GM12878 (cell line): ENCODE results near the gene OR6K6. TPM values are rescaled to one million over a fixed set of nuclear protein-coding genes. Genes with fewer than 3 reads are reported as not detected.

Experiments
- ATAC-seq: fragments of 200-7000 bp; cut with Tn5 transposase; 3 replicates; pipeline ENCODE4 v1.9.1; 2020; ENCODE audit warnings: mild to moderate bottlenecking, moderate library complexity
- BruUV-seq: library from RNA; stranded (reverse); fragments of 400-500 nt; replicated peaks from 2 replicates; lab custom pipeline; 2021; lab: Mats Ljungman, UMichigan
- CTCF ChIA-PET: fragments of 300-600 bp; sonication (Branson Sonifier 250); formaldehyde crosslinking; extraction: SDS; loops from one replicate; lab custom pipeline; 2021; ENCODE audit warnings: inconsistent platforms; lab: Yijun Ruan, JAX
- POLR2A ChIA-PET: fragments of 350-600 bp; formaldehyde crosslinking; extraction: SDS; loops from one replicate; lab custom pipeline; 2021; ENCODE audit warnings: inconsistent platforms; lab: Charles Lee
- RAD21 ChIA-PET: fragments of 300-600 bp; sonication (Branson Sonifier 250); formaldehyde crosslinking; loops from one replicate; lab custom pipeline; 2023; ENCODE audit warnings: antibody characterized with exemption; ENCODE audit not compliant: unreplicated experiment; lab: Charles Lee
- SMC1A ChIA-PET: fragments of 300-600 bp; sonication (Branson Sonifier 250); formaldehyde crosslinking; loops from one replicate; lab custom pipeline; 2023; ENCODE audit not compliant: unreplicated experiment, uncharacterized antibody; lab: Charles Lee
- DNase-seq: peaks from one replicate; pipeline ENCODE4 v3.0.0-alpha.2; 2011; ENCODE audit warnings: low read depth, low spot score
- FAIRE-seq: peaks from 3 replicates; lab custom pipeline; 2011; peaks lifted over from hg19 to GRCh38; lab: Jason Lieb, UNC
- H2AFZ ChIP-seq: 2 replicates; pipeline ENCODE4 v1.6.0; 2011; ENCODE audit warnings: low read depth, low read length, control low read depth; ENCODE audit not compliant: control insufficient read depth
- H3K27ac ChIP-seq: 2 replicates; pipeline ENCODE4 v1.5.1; 2011; ENCODE audit warnings: control low read depth; ENCODE audit not compliant: control insufficient read depth, insufficient read depth
- H3K27me3 ChIP-seq, 2 experiments: replicated peaks in 1 of 2; 2 replicates each; pipeline versions ENCODE4 v1.6.0 to v1.6.1; 2011; ENCODE audit warnings: low read length in 1 of 2; ENCODE audit not compliant: control insufficient read depth in 2 of 2, insufficient read depth in 2 of 2
- H3K36me3 ChIP-seq, 2 experiments: 2 replicates each; pipeline ENCODE4 v1.5.1; 2011; ENCODE audit warnings: low read length in 1 of 2; ENCODE audit not compliant: control insufficient read depth in 2 of 2, insufficient read depth in 2 of 2
- H3K4me1 ChIP-seq: 2 replicates; pipeline ENCODE4 v1.6.1; 2011; ENCODE audit warnings: mild to moderate bottlenecking, low read length, moderate library complexity, mixed read lengths; ENCODE audit not compliant: control insufficient read depth, insufficient read depth
- H3K4me2 ChIP-seq: 2 replicates; pipeline ENCODE4 v1.6.0; 2011; ENCODE audit warnings: control low read depth; ENCODE audit not compliant: control insufficient read depth, insufficient read depth
- H3K4me3 ChIP-seq: fragments of 200-600 bp; sonication (generic); 2 replicates; pipeline ENCODE4 v1.5.1; 2016
- H3K79me2 ChIP-seq: 2 replicates; pipeline ENCODE4 v1.6.0; 2011; ENCODE audit warnings: low read length; ENCODE audit not compliant: control insufficient read depth, insufficient read depth
- H3K9ac ChIP-seq: 2 replicates; pipeline ENCODE4 v1.8.0; 2011; ENCODE audit warnings: low read length, control low read depth, mixed read lengths; ENCODE audit not compliant: control insufficient read depth, insufficient read depth
- H3K9me3 ChIP-seq: replicated peaks from 3 replicates; pipeline ENCODE4 v1.5.1; 2011; ENCODE audit warnings: mild to moderate bottlenecking, low read length; ENCODE audit not compliant: control insufficient read depth, insufficient read depth
- H4K20me1 ChIP-seq: 2 replicates; pipeline ENCODE4 v1.6.0; 2011; ENCODE audit not compliant: control insufficient read depth, insufficient read depth
- CREM ChIP-seq: IDR thresholded peaks from 2 replicates; pipeline ENCODE4 v1.6.1; 2014; ENCODE audit warnings: antibody characterized with exemption, low read depth
- DPF2 ChIP-seq: fragments of 450-650 bp; IDR thresholded peaks from 2 replicates; pipeline ENCODE4 v1.6.1; 2017; ENCODE audit warnings: mild to moderate bottlenecking
- EP300 ChIP-seq, 2 experiments: fragments of 150-350 bp in 1 of 2; IDR thresholded peaks; 2 replicates each; pipeline ENCODE4 v1.6.1; 2011 to 2012; ENCODE audit warnings: low read depth in 2 of 2, low read length in 2 of 2, borderline replicate concordance in 1 of 2, improper control_type of control experiment in 1 of 2, inconsistent platforms in 1 of 2; ENCODE audit not compliant: control insufficient read depth in 1 of 2
- EZH2 ChIP-seq: IDR thresholded peaks from 2 replicates; pipeline ENCODE4 v1.6.1; 2012; ENCODE audit warnings: low read depth, mild to moderate bottlenecking, control low read depth, inconsistent platforms, low read length, borderline replicate concordance; ENCODE audit not compliant: control insufficient read depth
- IKZF2 ChIP-seq, 2 experiments: fragments of 450-650 bp; IDR thresholded peaks; 2 replicates each; pipeline ENCODE4 v1.6.1; 2017; ENCODE audit warnings: mild to moderate bottlenecking in 2 of 2, moderate library complexity in 2 of 2
- NFIC ChIP-seq: IDR thresholded peaks from 2 replicates; pipeline ENCODE4 v1.6.1; 2012; ENCODE audit warnings: low read depth, mild to moderate bottlenecking, inconsistent platforms, low read length, moderate library complexity
- RBBP5 ChIP-seq: fragments of 200-600 bp; sonication (generic); conservative IDR thresholded peaks from 2 replicates; pipeline ENCODE4 v1.6.1; 2016
- SMC3 ChIP-seq: IDR thresholded peaks from 2 replicates; pipeline ENCODE4 v1.6.1; 2011; ENCODE audit warnings: low read length, improper control_type of control experiment, borderline replicate concordance
- SP1 ChIP-seq: IDR thresholded peaks from one replicate; pipeline ENCODE4 v1.6.1; 2011; ENCODE audit warnings: low read depth, low read length
- ZBTB40 ChIP-seq: fragments of 450-650 bp; IDR thresholded peaks from 2 replicates; pipeline ENCODE4 v1.6.1; 2016; ENCODE audit warnings: mild to moderate bottlenecking, moderate library complexity, borderline replicate concordance
- WGBS: methylation state at CpG from one replicate; pipeline ENCODE4 v1.1.6; 2016; ENCODE audit warnings: low lambda C conversion rate; ENCODE audit not compliant: insufficient replicate concordance, insufficient coverage; ENCODE audit errors: missing lambda C conversion rate; 5-methylcytosine and 5-hydroxymethylcytosine counted together
- in situ Hi-C: fragments of 300-500 bp; cut with MboI; formaldehyde crosslinking; loops from 9 replicates; pipeline ENCODE4 v1.14.3; 2018; ENCODE audit warnings: mixed read lengths
- intact Hi-C: fragments of 100-400 bp; cut with micrococcal nuclease; formaldehyde crosslinking; loops from one replicate; pipeline ENCODE4 v1.14.2; 2022; ENCODE audit not compliant: unreplicated experiment
- polyA plus RNA-seq, 11 experiments: library from polyadenylated mRNA; depleted of rRNA in 4 of 11; unstranded in 6 of 11; stranded (reverse) in 5 of 11; fragments of >200 nt; fragmentation: Nextera tagmentation in 4 of 11; fragmentation: Illumina TruSeq in 1 of 11; extraction: Ambion mirVana in 4 of 11; extraction: Trizol in 1 of 11; gene quantifications; 1 replicate in 1 of 11; 2 replicates in 10 of 11; pipeline versions ENCODE4 v1.2.1 to v1.2.3, GENCODE V29; 2011 to 2016; ENCODE audit warnings: inconsistent platforms in 2 of 11, missing spikeins in 2 of 11, low read depth in 1 of 11
- total RNA-seq, 4 experiments: library from RNA; depleted of rRNA in 3 of 4; stranded (reverse); fragments of >200 nt in 3 of 4; fragmentation: Illumina TruSeq in 1 of 4; extraction: Trizol in 1 of 4; gene quantifications; 2 replicates each; pipeline versions ENCODE4 v1.2.1 to v1.2.3, GENCODE V29; 2013 to 2021

OR6K6 gene
- total and polyA plus RNA-seq, 10 of the 15 experiments (the other 5 are each of a cell fraction or from before 2014, with no cell fraction given), result not detected

GRCh38 chr1:158706096-158706495, 48.4 kb upstream of the OR6K6 start:
- BruUV-seq, result no TSS peak
- no peak for ATAC-seq
- no peak overlapping the region for H3K9ac ChIP-seq
- ChIA-PET POLR2A (no interaction called here), RAD21 (no interaction called here), CTCF (no interaction called here), SMC1A (no interaction called here)
- in situ Hi-C loops, result no loop called here
- no peak for TF ChIP-seq SMC3
- TF ChIP-seq SP1, result no peak
- no peak for TF ChIP-seq DPF2
- TF ChIP-seq NFIC, result no peak
- TF ChIP-seq RBBP5, result no peak
- no peak for TF ChIP-seq ZBTB40
- TF ChIP-seq IKZF2 (IDR thresholded peaks at IDR 0.05), result no peak
- no peak for TF ChIP-seq CREM
- TF ChIP-seq EZH2, result no peak
- no peak for TF ChIP-seq EP300 (IDR thresholded peaks at IDR 0.05; ENCODE audit: borderline replicate concordance in 1 of 2, control insufficient read depth in 1 of 2, low read depth in 2 of 2, low read length in 2 of 2)
- intact Hi-C loops, result no loop called here
- no peak for FAIRE-seq
- H3K4me2 ChIP-seq, result no peak overlapping the region
- no peaks in the 10 kb centered on the region for H3K4me1 ChIP-seq
- DNase-seq, result no peak
- no peaks in the 10 kb centered on the region for H4K20me1 ChIP-seq
- WGBS, result 7% methylated on average over 2 of the region's 2 CpGs
- no peaks in the 10 kb centered on the region; a peak in 1 of 4 replicates for H3K27me3 ChIP-seq
- no peak overlapping the region for H2AFZ ChIP-seq
- H3K9me3 ChIP-seq, result no peaks in the 10 kb centered on the region
- no peaks in the 10 kb centered on the region for H3K79me2 ChIP-seq
- no peak overlapping the region for H3K4me3 ChIP-seq
- no peaks in the 10 kb centered on the region for H3K36me3 ChIP-seq
- H3K27ac ChIP-seq, result no peak overlapping the region
